CD14-positive monocyte (primary cell): ENCODE data around the gene RANBP1. TPM values are rescaled to one million over a fixed set of nuclear protein-coding genes. Genes with fewer than 3 reads are reported as not detected.
A peak's percentile ranks its signal among the peaks of the same experiment; 100 is the strongest.

Experiments used
- DNase-seq, 3 donors: peaks; one replicate each; pipeline ENCODE4 v3.0.0-alpha.2; 2011 to 2022
- H2AFZ ChIP-seq: 2 replicates; pipeline ENCODE4 v1.6.0; 2012; ENCODE audit warnings: mild to moderate bottlenecking, low read depth, low read length, inconsistent platforms; ENCODE audit not compliant: insufficient read depth, poor library complexity, severe bottlenecking
- H3K27ac ChIP-seq, 2 donors: 1 replicate in 1 of 2; 2 replicates in 1 of 2; pipeline ENCODE4 v1.5.1; 2012 to 2013; ENCODE audit warnings: low read length in 2 of 2, control low read depth in 1 of 2, inconsistent platforms in 1 of 2, low read depth in 1 of 2, mild to moderate bottlenecking in 1 of 2
- H3K27me3 ChIP-seq, 2 donors: one replicate each; pipeline versions ENCODE4 v1.6.0 to v1.6.1; 2011 to 2013; ENCODE audit warnings: low read length in 2 of 2; ENCODE audit not compliant: control insufficient read depth in 2 of 2, insufficient read depth in 2 of 2
- H3K36me3 ChIP-seq, 2 donors: replicated peaks in 1 of 2; 1 replicate in 1 of 2; 2 replicates in 1 of 2; pipeline versions ENCODE4 v1.5.1 to v1.6.1; 2012 to 2013; ENCODE audit warnings: low read length in 2 of 2, control low read depth in 1 of 2, inconsistent platforms in 1 of 2, mild to moderate bottlenecking in 1 of 2; ENCODE audit not compliant: insufficient read depth in 2 of 2, control insufficient read depth in 1 of 2
- H3K4me1 ChIP-seq, 2 donors: 1 replicate in 1 of 2; 2 replicates in 1 of 2; pipeline versions ENCODE4 v1.5.1 to v1.6.1; 2012 to 2013; ENCODE audit warnings: low read length in 2 of 2, control low read depth in 1 of 2, inconsistent platforms in 1 of 2, mild to moderate bottlenecking in 1 of 2, moderate library complexity in 1 of 2; ENCODE audit not compliant: insufficient read depth in 2 of 2, control insufficient read depth in 1 of 2
- H3K4me2 ChIP-seq: replicated peaks from 2 replicates; pipeline ENCODE3; 2012; ENCODE audit warnings: low read length, moderate library complexity, mild to moderate bottlenecking; ENCODE audit not compliant: poor library complexity, severe bottlenecking; ENCODE audit errors: extremely low read depth
- H3K4me3 ChIP-seq, 3 experiments: fragments of 200-600 bp in 1 of 3; sonication (generic) in 1 of 3; replicated peaks in 1 of 3; 1 replicate in 2 of 3; 2 replicates in 1 of 3; pipeline ENCODE4 v1.5.1; 2011 to 2013; ENCODE audit warnings: low read length in 3 of 3, mild to moderate bottlenecking in 3 of 3, control low read depth in 2 of 3, low read depth in 2 of 3, inconsistent platforms in 1 of 3, moderate library complexity in 1 of 3
- H3K79me2 ChIP-seq: 2 replicates; pipeline ENCODE4 v1.6.0; 2012; ENCODE audit warnings: mild to moderate bottlenecking, control low read depth, inconsistent platforms, low read length, moderate library complexity; ENCODE audit not compliant: insufficient read depth
- H3K9ac ChIP-seq: 2 replicates; pipeline ENCODE4 v1.6.0; 2017; ENCODE audit warnings: low read length, mild to moderate bottlenecking; ENCODE audit not compliant: insufficient read depth, poor library complexity, severe bottlenecking
- H3K9me3 ChIP-seq, 2 donors: replicated peaks in 1 of 2; 1 replicate in 1 of 2; 2 replicates in 1 of 2; pipeline versions ENCODE4 v1.5.1 to v1.6.1; 2012 to 2013; ENCODE audit warnings: low read length in 2 of 2, control low read depth in 1 of 2; ENCODE audit not compliant: control insufficient read depth in 1 of 2, insufficient read depth in 1 of 2
- H4K20me1 ChIP-seq: 2 replicates; pipeline ENCODE4 v1.6.0; 2012; ENCODE audit warnings: mild to moderate bottlenecking, low read length, control low read depth, moderate library complexity; ENCODE audit not compliant: insufficient read depth
- H3K27ac Mint-ChIP-seq, 7 donors: one replicate each; pipeline ENCODE4 v1.8.0; 2020; ENCODE audit warnings: mild to moderate bottlenecking in 7 of 7, mixed read lengths in 7 of 7, moderate library complexity in 6 of 7, inconsistent platforms in 2 of 7
- H3K27me3 Mint-ChIP-seq, 3 donors: one replicate each; pipeline ENCODE4 v1.8.0; 2021 to 2022; ENCODE audit warnings: low read depth in 3 of 3, mild to moderate bottlenecking in 3 of 3, mixed read lengths in 3 of 3, moderate library complexity in 3 of 3, inconsistent platforms in 1 of 3
- H3K36me3 Mint-ChIP-seq, 2 donors: one replicate each; pipeline ENCODE4 v1.8.0; 2020; ENCODE audit warnings: mixed read lengths in 2 of 2, inconsistent platforms in 1 of 2, mild to moderate bottlenecking in 1 of 2
- H3K4me1 Mint-ChIP-seq: one replicate; pipeline ENCODE4 v1.8.0; 2020; ENCODE audit warnings: mild to moderate bottlenecking, mixed read lengths
- H3K4me3 Mint-ChIP-seq, 2 donors: one replicate each; pipeline ENCODE4 v1.8.0; 2020; ENCODE audit warnings: mild to moderate bottlenecking in 2 of 2, mixed read lengths in 2 of 2, moderate library complexity in 1 of 2
- H3K9me3 Mint-ChIP-seq, 7 donors: one replicate each; pipeline ENCODE4 v1.8.0; 2020 to 2022; ENCODE audit warnings: mixed read lengths in 7 of 7, mild to moderate bottlenecking in 6 of 7, moderate library complexity in 6 of 7, inconsistent platforms in 2 of 7
- WGBS: methylation state at CpG from one replicate; pipeline ENCODE4 v1.1.5; 2013; ENCODE audit warnings: missing lambda C conversion rate; ENCODE audit not compliant: insufficient coverage; 5-methylcytosine and 5-hydroxymethylcytosine counted together
- intact Hi-C, 2 donors: fragments of 100-400 bp; cut with micrococcal nuclease; formaldehyde crosslinking; loops; one replicate each; pipeline versions ENCODE4 v1.15.0 to v1.15.1; 2023
- polyA plus RNA-seq, 3 donors: library from polyadenylated mRNA; depleted of rRNA in 1 of 3; unstranded in 2 of 3; stranded (reverse) in 1 of 3; fragments of 300-500 nt in 2 of 3; fragments of >200 nt in 1 of 3; fragmentation: Illumina TruSeq in 2 of 3; gene quantifications; 1 replicate in 2 of 3; 2 replicates in 1 of 3; pipeline ENCODE4 v1.2.3, GENCODE V29; 2012 to 2021
- TF ChIP-seq, protein P1 (sequence below): fragments of 200-600 bp; IDR thresholded peaks from one replicate; pipeline ENCODE4 v1.8.0; 2022; ENCODE audit warnings: antibody characterized with exemption, mild to moderate bottlenecking

Gene RANBP1
- polyA plus RNA-seq, 3 donors, result 45.0 to 52.3 (median 47.4) TPM

DNA sequence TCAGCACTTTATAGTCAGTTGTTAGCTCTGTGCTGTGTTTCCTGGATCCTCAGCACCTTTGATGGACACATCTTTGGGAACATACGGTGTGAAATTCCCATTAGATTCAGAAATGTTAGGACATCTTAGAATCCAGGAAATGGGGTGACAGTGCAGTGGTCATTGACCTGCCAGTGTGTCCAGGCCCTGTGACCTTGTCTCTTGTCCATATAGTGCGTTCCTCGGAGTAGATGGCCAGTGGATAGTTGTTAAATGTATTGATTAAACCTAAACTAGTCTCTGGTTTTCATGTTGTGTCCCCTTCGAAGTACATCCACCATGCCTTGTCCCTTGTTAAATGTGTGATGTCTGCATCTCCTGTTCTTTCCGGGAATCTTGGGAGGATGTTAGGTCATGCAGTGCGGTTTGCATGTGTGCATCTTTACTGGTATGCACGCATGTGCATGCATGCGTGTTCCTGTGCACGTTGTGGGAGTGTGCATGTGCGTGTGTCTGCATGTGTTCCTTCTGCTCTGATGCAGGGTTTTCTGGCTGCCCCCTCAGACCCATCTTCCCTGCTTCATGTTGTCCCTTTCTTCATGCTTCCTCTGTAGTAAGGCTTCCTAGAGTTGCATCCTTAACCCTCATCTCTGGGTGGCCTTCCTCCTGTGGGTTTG, 31.9 kb upstream of the RANBP1 start:
- Histone ChIP-seq H3K4me3 (no peak overlapping the region), H3K4me1 (peaks cover 11 to 14% of the 10 kb centered on the region in 2 donors), H3K9ac (no peak overlapping the region), H3K27ac (peak overlapping the region in 1 of 2 donors; percentile 33), H3K36me3 (peaks cover 35 to 42% of the 10 kb centered on the region in 2 donors), H3K9me3 (no peaks in the 10 kb centered on the region), H3K4me2 (no peak overlapping the region), H3K27me3 (no peaks in the 10 kb centered on the region), H2AFZ (no peak overlapping the region), H4K20me1 (peaks cover 46% of the 10 kb centered on the region), H3K79me2 (peaks cover 67% of the 10 kb centered on the region)
- peaks cover 37% of the 10 kb centered on the region for H3K4me1 Mint-ChIP-seq
- H3K36me3 Mint-ChIP-seq, result peaks cover 39 to 43% of the 10 kb centered on the region in 2 donors
- no peak for DNase-seq
- 95% methylated on average over 10 of the region's 10 CpGs for WGBS
- TF ChIP-seq, protein P1, sequence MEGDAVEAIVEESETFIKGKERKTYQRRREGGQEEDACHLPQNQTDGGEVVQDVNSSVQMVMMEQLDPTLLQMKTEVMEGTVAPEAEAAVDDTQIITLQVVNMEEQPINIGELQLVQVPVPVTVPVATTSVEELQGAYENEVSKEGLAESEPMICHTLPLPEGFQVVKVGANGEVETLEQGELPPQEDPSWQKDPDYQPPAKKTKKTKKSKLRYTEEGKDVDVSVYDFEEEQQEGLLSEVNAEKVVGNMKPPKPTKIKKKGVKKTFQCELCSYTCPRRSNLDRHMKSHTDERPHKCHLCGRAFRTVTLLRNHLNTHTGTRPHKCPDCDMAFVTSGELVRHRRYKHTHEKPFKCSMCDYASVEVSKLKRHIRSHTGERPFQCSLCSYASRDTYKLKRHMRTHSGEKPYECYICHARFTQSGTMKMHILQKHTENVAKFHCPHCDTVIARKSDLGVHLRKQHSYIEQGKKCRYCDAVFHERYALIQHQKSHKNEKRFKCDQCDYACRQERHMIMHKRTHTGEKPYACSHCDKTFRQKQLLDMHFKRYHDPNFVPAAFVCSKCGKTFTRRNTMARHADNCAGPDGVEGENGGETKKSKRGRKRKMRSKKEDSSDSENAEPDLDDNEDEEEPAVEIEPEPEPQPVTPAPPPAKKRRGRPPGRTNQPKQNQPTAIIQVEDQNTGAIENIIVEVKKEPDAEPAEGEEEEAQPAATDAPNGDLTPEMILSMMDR, result no peak
- H3K4me3 Mint-ChIP-seq, result no peak overlapping the region
- peak overlapping the region in 5 of 7 donors; percentile 42 to 78 (median 53) for H3K27ac Mint-ChIP-seq
- H3K9me3 Mint-ChIP-seq, result no peaks in the 10 kb centered on the region
- H3K27me3 Mint-ChIP-seq, result no peaks in the 10 kb centered on the region
- intact Hi-C loops, result loop anchor here in 1 of 2 donors (5.0 kb wide), 1 partner anchor 62 kb away; the partner anchor contains the start of gene TANGO2

DNA sequence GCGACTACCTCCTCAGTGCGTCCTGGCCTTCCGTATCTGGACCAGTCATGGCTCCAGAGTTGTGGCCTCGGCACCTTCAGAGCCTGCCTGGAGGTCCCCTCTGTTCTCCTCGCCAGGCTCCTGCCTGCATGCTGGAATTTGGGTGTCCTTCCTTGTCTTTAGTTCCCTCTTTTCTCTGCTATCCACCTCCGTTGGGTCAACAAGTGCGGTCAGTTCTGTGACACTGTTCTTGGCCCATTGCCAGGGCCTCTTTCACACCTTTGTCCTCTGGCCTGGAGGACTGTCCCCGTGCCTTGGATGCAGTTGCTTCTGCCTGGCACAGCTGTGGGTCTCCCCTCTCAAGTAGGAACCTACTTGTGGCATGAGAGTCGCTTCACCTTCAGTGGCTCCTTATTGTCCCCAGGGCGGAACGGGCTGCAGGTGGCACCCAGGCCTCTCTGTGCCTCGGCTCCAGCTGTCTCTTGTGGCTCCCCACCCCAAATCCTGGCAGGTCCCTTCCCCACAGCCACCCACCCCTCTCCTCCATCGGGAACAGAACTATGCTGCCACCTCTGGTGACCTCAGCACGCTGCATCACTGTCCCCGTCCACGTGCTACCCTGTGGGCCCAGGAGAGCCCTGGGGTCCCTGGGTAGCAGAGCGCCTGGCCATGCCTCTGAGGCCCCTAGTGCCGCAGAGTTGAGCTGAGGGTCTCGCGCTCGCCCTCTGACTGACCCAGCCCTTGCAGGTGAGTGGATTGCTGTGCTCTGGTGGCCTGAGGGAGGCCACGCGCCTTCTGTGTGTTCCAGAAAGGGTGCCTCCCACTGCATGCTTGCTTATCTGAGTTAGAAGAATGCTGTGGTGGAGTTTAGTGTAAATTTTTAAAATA, 31.1 kb upstream of the RANBP1 start:
- H3K36me3 ChIP-seq, result peaks cover 42 to 49% of the 10 kb centered on the region in 2 donors
- H3K4me3 ChIP-seq, result no peak overlapping the region
- intact Hi-C loops, result loop anchor here in 1 of 2 donors (5.0 kb wide), 1 partner anchor 62 kb away; the partner anchor contains the start of gene TANGO2
- no peak for DNase-seq
- Mint-ChIP-seq H3K4me1 (peaks cover 33% of the 10 kb centered on the region), H3K27me3 (no peaks in the 10 kb centered on the region), H3K36me3 (peaks cover 47 to 51% of the 10 kb centered on the region in 2 donors), H3K9me3 (no peaks in the 10 kb centered on the region), H3K4me3 (no peak overlapping the region), H3K27ac (peak overlapping the region in 6 of 7 donors; percentile 33 to 78 (median 54))
- peak overlapping the region in 1 of 2 donors; percentile 33 for H3K27ac ChIP-seq
- WGBS, result 89% methylated on average over 21 of the region's 23 CpGs
- no peak overlapping the region for H2AFZ ChIP-seq
- no peaks in the 10 kb centered on the region for H3K9me3 ChIP-seq
- H3K27me3 ChIP-seq, result no peaks in the 10 kb centered on the region
- H4K20me1 ChIP-seq, result peaks cover 46% of the 10 kb centered on the region
- TF ChIP-seq, protein P1, result peak; percentile 36
- H3K4me1 ChIP-seq, result peaks cover 10 to 11% of the 10 kb centered on the region in 2 donors
- H3K79me2 ChIP-seq, result peaks cover 67% of the 10 kb centered on the region
- H3K4me2 ChIP-seq, result no peak overlapping the region
- no peak overlapping the region for H3K9ac ChIP-seq
